Tibial nerve (tissue), 4 donors: ENCODE data around the gene KCNQ1.

Experiments
- CTCF ChIP-seq, 5 experiments: fragments of 200-600 bp in 3 of 5; fragments of 450-650 bp in 2 of 5; sonication (generic) in 3 of 5; IDR thresholded peaks; one replicate each; pipeline ENCODE4 v1.5.1; 2016 to 2019; ENCODE audit warnings: antibody characterized with exemption in 5 of 5, mild to moderate bottlenecking in 3 of 5, moderate library complexity in 2 of 5
- EP300 ChIP-seq, 2 donors: sonication (generic); formaldehyde crosslinking; IDR thresholded peaks; one replicate each; pipeline ENCODE4 v1.6.1; 2017; ENCODE audit warnings: antibody characterized with exemption in 2 of 2, mild to moderate bottlenecking in 1 of 2

- no peak for TF ChIP-seq CTCF (IDR thresholded peaks at IDR 0.05)
- no peak for TF ChIP-seq EP300 (IDR thresholded peaks at IDR 0.05)
These were observed 288.3 kb downstream of the KCNQ1 start for GRCh38 chr11:2732940-2733628.
